ENCODE measurements around the gene PIGT. TPM values are rescaled to one million over a fixed set of nuclear protein-coding genes. Genes with fewer than 3 reads are reported as not detected.

PIGT gene
- total RNA-seq, 2 experiments from 2014 or later = 89.2 to 104 TPM

GRCh38 chr20:45427236-45428149 is 11.6 kb downstream of the PIGT start:
- H3K4me1 ChIP-seq (ENCODE audit: insufficient read depth, low read length, poor library complexity, severe bottlenecking) = peaks cover 19% of the 10 kb centered on the region
- ChIA-PET POLR2A (no interaction called here), CTCF (ENCODE audit: unreplicated experiment) (no interaction called here)
- no peak overlapping the region for H3K4me2 ChIP-seq (ENCODE audit: low read length)
- no peaks in the 10 kb centered on the region for H4K20me1 ChIP-seq (ENCODE audit: insufficient read depth, low read length)
- intact Hi-C loops (cut with micrococcal nuclease; ENCODE audit: unreplicated experiment) = no loop called here
- H3K9me3 ChIP-seq (ENCODE audit: low read length) = no peaks in the 10 kb centered on the region
- H2AFZ ChIP-seq (ENCODE audit: low read length) = no peak overlapping the region
- no peak for TF ChIP-seq EZH2phosphoT487 (IDR thresholded peaks at IDR 0.05; ENCODE audit: borderline replicate concordance, low read depth, low read length)
- no peak for TF ChIP-seq CTCF (conservative IDR thresholded peaks at IDR 0.05; ENCODE audit: low read length)
- H3K4me3 ChIP-seq (ENCODE audit: low read depth, low read length, poor library complexity, severe bottlenecking) = no peak overlapping the region
- H3K27ac ChIP-seq (ENCODE audit: low read depth, low read length, poor library complexity, severe bottlenecking) = no peak overlapping the region
- H3K36me3 ChIP-seq (ENCODE audit: insufficient read depth, low read length) = peaks cover 72% of the 10 kb centered on the region
- no TSS peak for BruUV-seq (replicated peaks)
- no peaks in the 10 kb centered on the region for H3K9me2 ChIP-seq (ENCODE audit: insufficient read depth, low read length)
- H3K79me2 ChIP-seq (ENCODE audit: insufficient read depth, low read depth, low read length) = peaks cover 7% of the 10 kb centered on the region; the same call in 1 of the 2 replicates
- DNase-seq (ENCODE audit: low spot score) = no peak

- H3K9me2 ChIP-seq (ENCODE audit: insufficient read depth, low read length) = no peaks in the 10 kb centered on the region
- DNase-seq (ENCODE audit: low spot score) = no peak
- no peak overlapping the region for H3K4me3 ChIP-seq (ENCODE audit: low read depth, low read length, poor library complexity, severe bottlenecking)
- no peak overlapping the region for H2AFZ ChIP-seq (ENCODE audit: low read length)
- H3K9me3 ChIP-seq (ENCODE audit: low read length) = no peaks in the 10 kb centered on the region
- no peaks in the 10 kb centered on the region for H4K20me1 ChIP-seq (ENCODE audit: insufficient read depth, low read length)
- no TSS peak for BruUV-seq (replicated peaks)
- H3K36me3 ChIP-seq (ENCODE audit: insufficient read depth, low read length) = peaks cover 64% of the 10 kb centered on the region
- peaks cover 36% of the 10 kb centered on the region for H3K4me1 ChIP-seq (ENCODE audit: insufficient read depth, low read length, poor library complexity, severe bottlenecking)
- H3K79me2 ChIP-seq (ENCODE audit: insufficient read depth, low read depth, low read length) = peaks cover 11% of the 10 kb centered on the region; the same call in 1 of the 2 replicates
- no peak for TF ChIP-seq EZH2phosphoT487 (IDR thresholded peaks at IDR 0.05; ENCODE audit: borderline replicate concordance, low read depth, low read length)
- no peak for TF ChIP-seq CTCF (conservative IDR thresholded peaks at IDR 0.05; ENCODE audit: low read length)
- CTCF ChIA-PET (ENCODE audit: unreplicated experiment) = no interaction called here
- no peak overlapping the region for H3K27ac ChIP-seq (ENCODE audit: low read depth, low read length, poor library complexity, severe bottlenecking)
- POLR2A ChIA-PET = interaction anchor here (1.0 kb wide), 1 partner anchor 10 kb away, joined by 5 read pairs; no protein-coding TSS in a partner anchor
- intact Hi-C loops (cut with micrococcal nuclease; ENCODE audit: unreplicated experiment) = no loop called here
- no peak overlapping the region for H3K4me2 ChIP-seq (ENCODE audit: low read length)
These were observed 13.7 kb downstream of the PIGT start for GRCh38 chr20:45429618-45430017.

GRCh38 chr20:45432294-45432693 is 16.4 kb downstream of the PIGT start:
- intact Hi-C loops (cut with micrococcal nuclease; ENCODE audit: unreplicated experiment) = loop anchor here (1.0 kb wide), 3 partner anchors 16 to 69 kb away; partner anchors contain the start of genes PIGT and SYS1

More at GRCh38 chr20:45432294-45432693, 16.4 kb downstream of the PIGT start:
- Histone ChIP-seq H3K9me2 (ENCODE audit: insufficient read depth, low read length) (no peaks in the 10 kb centered on the region), H3K36me3 (ENCODE audit: insufficient read depth, low read length) (peaks cover 42% of the 10 kb centered on the region), H2AFZ (ENCODE audit: low read length) (peak overlapping the region; percentile 48; the same call in 1 of the 2 replicates), H3K27ac (ENCODE audit: low read depth, low read length, poor library complexity, severe bottlenecking) (peak overlapping the region; percentile 97), H3K4me2 (ENCODE audit: low read length) (peak overlapping the region; percentile 68), H4K20me1 (ENCODE audit: insufficient read depth, low read length) (no peaks in the 10 kb centered on the region), H3K4me1 (ENCODE audit: insufficient read depth, low read length, poor library complexity, severe bottlenecking) (peaks cover 54% of the 10 kb centered on the region), H3K79me2 (ENCODE audit: insufficient read depth, low read depth, low read length) (peaks cover 11% of the 10 kb centered on the region; the same call in 1 of the 2 replicates), H3K9me3 (ENCODE audit: low read length) (no peaks in the 10 kb centered on the region), H3K4me3 (ENCODE audit: low read depth, low read length, poor library complexity, severe bottlenecking) (peak overlapping the region; percentile 52)
- peak; percentile 95 for DNase-seq (ENCODE audit: low spot score)
- TF ChIP-seq CTCF (conservative IDR thresholded peaks at IDR 0.05; ENCODE audit: low read length) (no peak), EZH2phosphoT487 (IDR thresholded peaks at IDR 0.05; ENCODE audit: borderline replicate concordance, low read depth, low read length) (no peak)
- TSS peak; percentile 43 for BruUV-seq (replicated peaks)
- CTCF ChIA-PET (ENCODE audit: unreplicated experiment) = no interaction called here
- POLR2A ChIA-PET = no interaction called here
